HepG2 (cell line): ENCODE measurements around the gene RNF208. TPM values are rescaled to one million over a fixed set of nuclear protein-coding genes. Genes with fewer than 3 reads are reported as not detected.
A peak's percentile ranks its signal among the peaks of the same experiment; 100 is the strongest.

ENCODE experiments used
- CENPT ChIP-seq: sonication (generic); formaldehyde crosslinking; IDR thresholded peaks from 2 replicates; pipeline ENCODE4 v1.8.0; 2022; ENCODE audit warnings: low read depth, mild to moderate bottlenecking, moderate library complexity, missing genetic modification reagents
- DR1 ChIP-seq: sonication (generic); formaldehyde crosslinking; IDR thresholded peaks from 2 replicates; pipeline ENCODE4 v1.8.0; 2021; ENCODE audit warnings: mild to moderate bottlenecking, missing genetic modification reagents, inconsistent platforms
- GABPA ChIP-seq, 2 experiments: IDR thresholded peaks; 2 replicates each; pipeline ENCODE4 v1.6.1; 2011 to 2016; ENCODE audit warnings: low read depth in 2 of 2, low read length in 1 of 2, missing biosample characterization in 1 of 2, missing genetic modification characterization in 1 of 2
- LCORL ChIP-seq, 2 experiments: fragments of 450-650 bp in 1 of 2; sonication (generic) in 1 of 2; formaldehyde crosslinking in 1 of 2; IDR thresholded peaks; 2 replicates each; pipeline versions ENCODE4 v1.5.0 to v1.6.1; 2017 to 2020; ENCODE audit warnings: antibody characterized with exemption in 1 of 2, missing genetic modification reagents in 1 of 2
- MAZ ChIP-seq, 2 experiments: sonication (generic) in 1 of 2; formaldehyde crosslinking in 1 of 2; IDR thresholded peaks; 2 replicates each; pipeline versions ENCODE4 v1.5.0 to v1.6.1; 2012 to 2020; ENCODE audit warnings: low read depth in 2 of 2, mild to moderate bottlenecking in 2 of 2, borderline replicate concordance in 1 of 2, improper control_type of control experiment in 1 of 2, low read length in 1 of 2, missing genetic modification reagents in 1 of 2, moderate library complexity in 1 of 2
- NR3C1 ChIP-seq: sonication (generic); formaldehyde crosslinking; IDR thresholded peaks from 2 replicates; pipeline ENCODE4 v1.4.0; 2020; ENCODE audit warnings: missing genetic modification reagents
- SIX4 ChIP-seq: sonication (generic); formaldehyde crosslinking; IDR thresholded peaks from 2 replicates; pipeline ENCODE4 v1.4.0; 2020; ENCODE audit warnings: missing genetic modification reagents
- TP53 ChIP-seq: sonication (generic); formaldehyde crosslinking; conservative IDR thresholded peaks from 2 replicates; pipeline ENCODE4 v1.4.0; 2020; ENCODE audit warnings: missing genetic modification reagents
- ZBED4 ChIP-seq: sonication (generic); formaldehyde crosslinking; IDR thresholded peaks from 2 replicates; pipeline ENCODE4 v1.4.0; 2020; ENCODE audit warnings: missing genetic modification reagents, borderline replicate concordance
- ZNF841 ChIP-seq: sonication (generic); formaldehyde crosslinking; IDR thresholded peaks from 2 replicates; pipeline ENCODE4 v1.8.1; 2023; ENCODE audit warnings: missing genetic modification reagents, borderline replicate concordance
- polyA plus RNA-seq, 8 experiments: library from polyadenylated mRNA; depleted of rRNA in 3 of 8; stranded (reverse) in 7 of 8; unstranded in 1 of 8; fragments of >200 nt; fragmentation: Illumina TruSeq in 4 of 8; extraction: Trizol in 4 of 8; gene quantifications; 2 replicates each; pipeline versions ENCODE4 v1.2.1 to v1.2.3, GENCODE V29; 2011 to 2016; ENCODE audit warnings: low read depth in 4 of 8, missing spikeins in 1 of 8, mixed read lengths in 1 of 8; ENCODE audit not compliant: insufficient read depth in 1 of 8
- total RNA-seq, 5 experiments: library from RNA; depleted of rRNA; stranded (reverse); fragments of >200 nt; fragmentation: Illumina TruSeq; extraction: Trizol; gene quantifications; 2 replicates each; pipeline ENCODE4 v1.2.3, GENCODE V29; 2016; ENCODE audit warnings: low read depth in 1 of 5
- TF ChIP-seq, protein P1 (sequence below): sonication (generic); formaldehyde crosslinking; IDR thresholded peaks from 2 replicates; pipeline ENCODE4 v1.5.0; 2020; ENCODE audit warnings: mild to moderate bottlenecking, missing genetic modification reagents
- TF ChIP-seq, protein P2 (sequence below): IDR thresholded peaks from 2 replicates; pipeline ENCODE4 v1.6.1; 2016; ENCODE audit warnings: missing compliant biosample characterization, missing genetic modification reagents, borderline replicate concordance
- TF ChIP-seq, protein P3 (sequence below): IDR thresholded peaks from 2 replicates; pipeline ENCODE4 v1.6.1; 2016
- TF ChIP-seq, protein P4 (sequence below): sonication (generic); formaldehyde crosslinking; IDR thresholded peaks from 2 replicates; pipeline ENCODE4 v1.4.0; 2020; ENCODE audit warnings: mild to moderate bottlenecking, missing genetic modification reagents

Gene RNF208
- total and polyA plus RNA-seq, 2 of the 13 experiments (the other 11 are each of a cell fraction or from before 2014, with no cell fraction given) = 1.6 to 2.1 TPM

GRCh38 chr9:137200311-137201204 is 21.5 kb downstream of the RNF208 start, which contains the start of gene TPRN (continued):
- TF ChIP-seq, protein P1, sequence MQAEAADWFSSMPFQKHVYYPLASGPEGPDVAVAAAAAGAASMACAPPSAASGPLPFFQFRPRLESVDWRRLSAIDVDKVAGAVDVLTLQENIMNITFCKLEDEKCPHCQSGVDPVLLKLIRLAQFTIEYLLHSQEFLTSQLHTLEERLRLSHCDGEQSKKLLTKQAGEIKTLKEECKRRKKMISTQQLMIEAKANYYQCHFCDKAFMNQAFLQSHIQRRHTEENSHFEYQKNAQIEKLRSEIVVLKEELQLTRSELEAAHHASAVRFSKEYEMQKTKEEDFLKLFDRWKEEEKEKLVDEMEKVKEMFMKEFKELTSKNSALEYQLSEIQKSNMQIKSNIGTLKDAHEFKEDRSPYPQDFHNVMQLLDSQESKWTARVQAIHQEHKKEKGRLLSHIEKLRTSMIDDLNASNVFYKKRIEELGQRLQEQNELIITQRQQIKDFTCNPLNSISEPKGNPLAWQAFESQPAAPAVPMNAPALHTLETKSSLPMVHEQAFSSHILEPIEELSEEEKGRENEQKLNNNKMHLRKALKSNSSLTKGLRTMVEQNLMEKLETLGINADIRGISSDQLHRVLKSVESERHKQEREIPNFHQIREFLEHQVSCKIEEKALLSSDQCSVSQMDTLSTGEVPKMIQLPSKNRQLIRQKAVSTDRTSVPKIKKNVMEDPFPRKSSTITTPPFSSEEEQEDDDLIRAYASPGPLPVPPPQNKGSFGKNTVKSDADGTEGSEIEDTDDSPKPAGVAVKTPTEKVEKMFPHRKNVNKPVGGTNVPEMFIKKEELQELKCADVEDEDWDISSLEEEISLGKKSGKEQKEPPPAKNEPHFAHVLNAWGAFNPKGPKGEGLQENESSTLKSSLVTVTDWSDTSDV (CRISPR knock-in tag) = 0 out of 2 replicates have a peak, but pooled peaks have one; percentile 28
- TF ChIP-seq ZBED4 (CRISPR knock-in tag) (0 out of 2 replicates have a peak, but pooled peaks have one; percentile 20), ZNF841 (CRISPR knock-in tag) (no peak), LCORL (IDR thresholded peaks at IDR 0.05) (no peak), LCORL (CRISPR knock-in tag; IDR thresholded peaks at IDR 0.05) (peak; percentile 90), GABPA (IDR thresholded peaks at IDR 0.05; ENCODE audit: low read depth, low read length) (no peak), GABPA (CRISPR knock-in tag; IDR thresholded peaks at IDR 0.05; ENCODE audit: low read depth) (peak; percentile 84), CENPT (CRISPR knock-in tag) (peak; percentile 48; the same call in 1 of the 2 replicates), DR1 (peak; percentile 44), TP53 (CRISPR knock-in tag) (no peak), MAZ (IDR thresholded peaks at IDR 0.05; ENCODE audit: borderline replicate concordance, low read depth, low read length) (no peak; the same call in none of the 2 replicates), MAZ (CRISPR knock-in tag; IDR thresholded peaks at IDR 0.05; ENCODE audit: low read depth) (peak; percentile 86), NR3C1 (CRISPR knock-in tag) (no peak), SIX4 (CRISPR knock-in tag) (no peak)
- TF ChIP-seq, protein P2, sequence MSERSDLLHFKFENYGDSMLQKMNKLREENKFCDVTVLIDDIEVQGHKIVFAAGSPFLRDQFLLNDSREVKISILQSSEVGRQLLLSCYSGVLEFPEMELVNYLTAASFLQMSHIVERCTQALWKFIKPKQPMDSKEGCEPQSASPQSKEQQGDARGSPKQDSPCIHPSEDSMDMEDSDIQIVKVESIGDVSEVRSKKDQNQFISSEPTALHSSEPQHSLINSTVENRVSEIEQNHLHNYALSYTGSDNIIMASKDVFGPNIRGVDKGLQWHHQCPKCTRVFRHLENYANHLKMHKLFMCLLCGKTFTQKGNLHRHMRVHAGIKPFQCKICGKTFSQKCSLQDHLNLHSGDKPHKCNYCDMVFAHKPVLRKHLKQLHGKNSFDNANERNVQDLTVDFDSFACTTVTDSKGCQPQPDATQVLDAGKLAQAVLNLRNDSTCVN (CRISPR knock-in tag) = peak; percentile 62; the same call in 1 of the 2 replicates
- TF ChIP-seq, protein P3, sequence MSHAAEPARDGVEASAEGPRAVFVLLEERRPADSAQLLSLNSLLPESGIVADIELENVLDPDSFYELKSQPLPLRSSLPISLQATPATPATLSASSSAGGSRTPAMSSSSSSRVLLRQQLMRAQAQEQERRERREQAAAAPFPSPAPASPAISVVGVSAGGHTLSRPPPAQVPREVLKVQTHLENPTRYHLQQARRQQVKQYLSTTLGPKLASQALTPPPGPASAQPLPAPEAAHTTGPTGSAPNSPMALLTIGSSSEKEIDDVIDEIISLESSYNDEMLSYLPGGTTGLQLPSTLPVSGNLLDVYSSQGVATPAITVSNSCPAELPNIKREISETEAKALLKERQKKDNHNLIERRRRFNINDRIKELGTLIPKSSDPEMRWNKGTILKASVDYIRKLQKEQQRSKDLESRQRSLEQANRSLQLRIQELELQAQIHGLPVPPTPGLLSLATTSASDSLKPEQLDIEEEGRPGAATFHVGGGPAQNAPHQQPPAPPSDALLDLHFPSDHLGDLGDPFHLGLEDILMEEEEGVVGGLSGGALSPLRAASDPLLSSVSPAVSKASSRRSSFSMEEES (CRISPR knock-in tag) = peak; percentile 66; the same call in 1 of the 2 replicates
- TF ChIP-seq, protein P4, sequence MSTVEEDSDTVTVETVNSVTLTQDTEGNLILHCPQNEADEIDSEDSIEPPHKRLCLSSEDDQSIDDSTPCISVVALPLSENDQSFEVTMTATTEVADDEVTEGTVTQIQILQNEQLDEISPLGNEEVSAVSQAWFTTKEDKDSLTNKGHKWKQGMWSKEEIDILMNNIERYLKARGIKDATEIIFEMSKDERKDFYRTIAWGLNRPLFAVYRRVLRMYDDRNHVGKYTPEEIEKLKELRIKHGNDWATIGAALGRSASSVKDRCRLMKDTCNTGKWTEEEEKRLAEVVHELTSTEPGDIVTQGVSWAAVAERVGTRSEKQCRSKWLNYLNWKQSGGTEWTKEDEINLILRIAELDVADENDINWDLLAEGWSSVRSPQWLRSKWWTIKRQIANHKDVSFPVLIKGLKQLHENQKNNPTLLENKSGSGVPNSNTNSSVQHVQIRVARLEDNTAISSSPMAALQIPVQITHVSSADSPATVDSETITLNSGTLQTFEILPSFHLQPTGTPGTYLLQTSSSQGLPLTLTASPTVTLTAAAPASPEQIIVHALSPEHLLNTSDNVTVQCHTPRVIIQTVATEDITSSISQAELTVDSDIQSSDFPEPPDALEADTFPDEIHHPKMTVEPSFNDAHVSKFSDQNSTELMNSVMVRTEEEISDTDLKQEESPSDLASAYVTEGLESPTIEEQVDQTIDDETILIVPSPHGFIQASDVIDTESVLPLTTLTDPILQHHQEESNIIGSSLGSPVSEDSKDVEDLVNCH (CRISPR knock-in tag) = no peak
